Thoracic aorta (tissue), 2 donors: Measurements from ENCODE around the gene GNGT2. TPM values are rescaled to one million over a fixed set of nuclear protein-coding genes. Genes with fewer than 3 reads are reported as not detected.

Experiments
- ATAC-seq: fragments of 150-250 bp; one replicate; pipeline ENCODE4 v1.8.0; 2017; ENCODE audit warnings: low read depth; ENCODE audit not compliant: insufficient number of reproducible peaks, low FRiP score
- DNase-seq: peaks from one replicate; pipeline ENCODE4 v3.0.0-alpha.2; 2020; ENCODE audit warnings: low spot score
- H3K27ac ChIP-seq, 2 donors: fragments of 200-600 bp; sonication (generic); 1 replicate in 1 of 2; 2 replicates in 1 of 2; pipeline ENCODE4 v1.5.1; 2016; ENCODE audit warnings: mild to moderate bottlenecking in 2 of 2, moderate library complexity in 2 of 2
- H3K27me3 ChIP-seq: fragments of 200-600 bp; sonication (generic); replicated peaks from 2 replicates; pipeline ENCODE4 v1.6.0; 2016; ENCODE audit warnings: mild to moderate bottlenecking; ENCODE audit not compliant: insufficient read depth
- H3K36me3 ChIP-seq: fragments of 200-600 bp; sonication (generic); one replicate; pipeline ENCODE4 v1.5.1; 2016
- H3K4me1 ChIP-seq, 2 donors: fragments of 200-600 bp; sonication (generic); 1 replicate in 1 of 2; 2 replicates in 1 of 2; pipeline versions ENCODE4 v1.5.1 to v1.6.0; 2016; ENCODE audit warnings: low read depth in 2 of 2, mild to moderate bottlenecking in 1 of 2; ENCODE audit not compliant: control insufficient read depth in 1 of 2
- H3K4me3 ChIP-seq: fragments of 200-600 bp; sonication (generic); 2 replicates; pipeline ENCODE4 v1.5.1; 2016; ENCODE audit warnings: mild to moderate bottlenecking
- H3K9me3 ChIP-seq: fragments of 200-600 bp; sonication (generic); 2 replicates; pipeline ENCODE4 v1.5.1; 2016
- total RNA-seq, 2 donors: library from RNA; depleted of rRNA; stranded (reverse); fragments of >200 nt; gene quantifications; one replicate each; pipeline versions ENCODE4 v1.1.0 to v1.2.3, GENCODE V29; 2016
- TF ChIP-seq, protein P1 (sequence below): fragments of 200-600 bp; sonication (generic); IDR thresholded peaks from one replicate; pipeline ENCODE4 v1.5.1; 2019; ENCODE audit warnings: antibody characterized with exemption

The GNGT2 gene
- total RNA-seq, 2 donors from 2014 or later, result 3.1 TPM; not detected in 1

DNA sequence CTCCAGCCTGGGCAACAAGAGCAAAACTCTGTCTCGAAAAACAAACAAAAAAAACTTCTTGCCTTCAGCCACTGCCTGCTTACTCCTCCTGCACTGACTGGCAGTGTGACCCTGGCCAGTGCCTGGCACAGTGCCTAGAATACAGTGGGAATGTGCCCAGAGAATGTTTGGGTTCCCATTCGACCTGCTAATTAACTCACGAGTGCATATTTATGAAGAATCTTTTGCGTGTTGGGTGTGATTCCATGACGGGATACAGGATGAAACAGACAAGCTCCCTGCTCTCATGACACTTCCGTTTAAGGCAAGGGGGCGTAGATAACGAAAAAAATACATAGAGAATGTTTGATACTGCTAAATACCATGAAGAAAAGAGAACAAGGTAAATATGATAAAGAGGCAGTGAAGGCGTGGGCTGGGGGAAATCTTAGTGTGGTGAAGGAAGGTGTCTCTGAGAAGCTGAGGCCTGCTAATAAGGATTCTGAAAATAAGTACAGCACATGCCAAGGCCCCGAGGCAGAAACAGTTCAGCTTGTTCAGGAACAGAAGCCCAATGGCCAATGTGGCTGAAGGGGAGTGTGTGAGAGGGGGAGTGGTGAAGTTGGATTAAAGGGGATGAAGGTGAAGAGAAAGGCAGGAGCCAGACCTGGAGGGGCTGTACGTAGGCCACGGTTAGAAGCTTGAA, 4.4 kb upstream of the GNGT2 start:
- H3K9me3 ChIP-seq, result no peaks in the 10 kb centered on the region
- H3K36me3 ChIP-seq, result no peaks in the 10 kb centered on the region
- no peak overlapping the region for H3K27ac ChIP-seq
- ATAC-seq, result no peak
- peaks cover 0 to 2% of the 10 kb centered on the region in 2 donors for H3K4me1 ChIP-seq
- H3K4me3 ChIP-seq, result no peak overlapping the region
- DNase-seq, result no peak
- H3K27me3 ChIP-seq, result peaks cover 1% of the 10 kb centered on the region
- TF ChIP-seq, protein P1, sequence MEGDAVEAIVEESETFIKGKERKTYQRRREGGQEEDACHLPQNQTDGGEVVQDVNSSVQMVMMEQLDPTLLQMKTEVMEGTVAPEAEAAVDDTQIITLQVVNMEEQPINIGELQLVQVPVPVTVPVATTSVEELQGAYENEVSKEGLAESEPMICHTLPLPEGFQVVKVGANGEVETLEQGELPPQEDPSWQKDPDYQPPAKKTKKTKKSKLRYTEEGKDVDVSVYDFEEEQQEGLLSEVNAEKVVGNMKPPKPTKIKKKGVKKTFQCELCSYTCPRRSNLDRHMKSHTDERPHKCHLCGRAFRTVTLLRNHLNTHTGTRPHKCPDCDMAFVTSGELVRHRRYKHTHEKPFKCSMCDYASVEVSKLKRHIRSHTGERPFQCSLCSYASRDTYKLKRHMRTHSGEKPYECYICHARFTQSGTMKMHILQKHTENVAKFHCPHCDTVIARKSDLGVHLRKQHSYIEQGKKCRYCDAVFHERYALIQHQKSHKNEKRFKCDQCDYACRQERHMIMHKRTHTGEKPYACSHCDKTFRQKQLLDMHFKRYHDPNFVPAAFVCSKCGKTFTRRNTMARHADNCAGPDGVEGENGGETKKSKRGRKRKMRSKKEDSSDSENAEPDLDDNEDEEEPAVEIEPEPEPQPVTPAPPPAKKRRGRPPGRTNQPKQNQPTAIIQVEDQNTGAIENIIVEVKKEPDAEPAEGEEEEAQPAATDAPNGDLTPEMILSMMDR, result no peak

DNA sequence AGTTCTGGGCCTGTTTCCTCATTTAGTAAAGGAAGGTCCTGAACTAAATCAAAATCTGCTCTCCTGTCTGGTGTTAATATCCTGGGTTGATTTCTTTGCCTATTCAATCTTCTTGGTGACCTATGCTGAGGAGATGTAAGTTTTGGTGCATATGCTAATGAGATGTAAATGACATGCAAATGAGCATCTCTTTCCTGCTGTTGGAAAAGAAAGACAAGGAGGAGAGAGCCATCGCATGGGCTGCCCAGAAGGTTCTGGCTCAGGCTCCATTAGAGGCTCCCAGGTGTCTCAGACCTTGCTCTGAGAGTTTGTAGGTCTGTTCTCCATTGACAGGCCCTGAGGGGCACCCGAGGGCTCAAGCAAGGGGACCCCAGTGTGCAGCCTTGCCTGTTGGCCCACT, 3.5 kb upstream of the GNGT2 start:
- Histone ChIP-seq H3K9me3 (no peaks in the 10 kb centered on the region), H3K4me1 (peaks cover 0 to 2% of the 10 kb centered on the region in 2 donors), H3K27ac (no peak overlapping the region), H3K4me3 (no peak overlapping the region), H3K36me3 (no peaks in the 10 kb centered on the region), H3K27me3 (peaks cover 4% of the 10 kb centered on the region)
- TF ChIP-seq, protein P1, result no peak
- no peak for ATAC-seq
- DNase-seq, result no peak

DNA sequence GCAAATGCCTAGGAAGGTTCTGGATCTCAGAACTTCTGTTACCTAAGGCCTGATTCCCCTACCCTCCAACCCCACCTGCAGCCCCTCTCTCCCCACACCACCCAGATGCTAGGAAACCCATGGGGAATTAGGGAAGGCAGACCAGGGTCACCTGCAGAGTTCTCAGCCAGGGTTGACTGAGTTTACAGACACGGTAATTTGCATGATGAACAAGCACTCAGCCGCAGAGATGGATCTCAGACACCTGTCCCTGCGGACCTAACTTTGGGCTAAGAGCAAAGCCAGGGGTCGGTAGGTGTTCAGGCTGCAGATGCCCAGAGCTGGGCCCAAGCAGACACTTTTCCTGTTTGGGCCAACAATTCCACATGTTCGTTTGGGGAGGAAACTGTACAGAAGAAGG, 3.0 kb upstream of the GNGT2 start:
- no peak overlapping the region for H3K27ac ChIP-seq
- H3K27me3 ChIP-seq, result peaks cover 4% of the 10 kb centered on the region
- ATAC-seq, result no peak
- H3K4me1 ChIP-seq, result peaks cover 0 to 2% of the 10 kb centered on the region in 2 donors
- H3K4me3 ChIP-seq, result no peak overlapping the region
- no peak for DNase-seq
- H3K36me3 ChIP-seq, result no peaks in the 10 kb centered on the region
- TF ChIP-seq, protein P1, result no peak
- H3K9me3 ChIP-seq, result no peaks in the 10 kb centered on the region

DNA sequence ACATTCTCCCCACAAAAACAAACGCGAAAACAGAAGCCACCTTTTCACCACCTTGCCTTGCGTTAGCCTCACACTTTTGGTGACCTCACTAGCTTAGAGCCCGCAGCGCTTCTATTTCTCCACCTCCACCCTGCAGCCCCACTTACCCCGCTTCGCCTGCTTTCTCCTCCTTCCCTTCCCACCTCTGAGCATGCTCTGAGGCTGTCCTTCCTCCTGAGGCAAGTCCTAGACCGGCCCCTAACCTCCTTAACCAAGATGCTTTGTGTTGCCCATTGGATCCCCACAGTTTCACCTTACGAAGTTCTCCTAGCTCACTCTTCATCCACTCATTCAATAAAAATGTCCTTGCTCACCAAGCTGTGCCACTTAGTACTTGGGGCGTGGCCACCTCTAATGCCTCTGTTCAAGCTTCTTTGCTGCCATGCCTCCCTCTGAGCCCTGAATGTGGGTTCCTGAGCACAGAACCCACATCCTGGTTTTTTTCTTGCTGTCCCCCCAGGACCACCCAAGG, 1.3 kb downstream of the GNGT2 start:
- Histone ChIP-seq H3K27me3 (peaks cover 4% of the 10 kb centered on the region), H3K4me1 (no peaks in the 10 kb centered on the region), H3K4me3 (no peak overlapping the region), H3K9me3 (no peaks in the 10 kb centered on the region), H3K36me3 (no peaks in the 10 kb centered on the region), H3K27ac (no peak overlapping the region)
- DNase-seq (no peak), ATAC-seq (no peak)
- TF ChIP-seq, protein P1, result no peak

DNA sequence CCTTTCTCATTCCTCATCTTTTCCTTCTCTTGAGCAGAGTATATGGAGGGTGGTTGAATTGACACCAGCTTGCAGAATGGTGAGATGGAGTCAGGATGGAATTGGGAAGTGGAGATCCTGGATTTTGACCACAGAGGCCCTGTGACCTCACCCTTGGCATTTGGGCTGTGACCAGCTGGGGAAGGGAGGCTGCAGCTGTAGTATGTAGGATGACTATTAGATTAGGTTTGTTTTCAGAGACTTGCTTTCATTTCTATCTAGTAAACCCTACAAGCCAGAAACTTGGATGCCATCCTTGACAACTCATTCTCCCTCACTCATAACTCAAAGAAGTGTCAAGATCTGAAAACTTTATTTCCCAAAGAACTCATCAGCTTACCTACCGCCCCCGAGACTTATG, 5.9 kb downstream of the GNGT2 start:
- no peak for ATAC-seq

More for the DNA sequence above, 5.9 kb downstream of the GNGT2 start:
- Histone ChIP-seq H3K9me3 (no peaks in the 10 kb centered on the region), H3K36me3 (no peaks in the 10 kb centered on the region), H3K4me1 (no peaks in the 10 kb centered on the region), H3K27ac (no peak overlapping the region), H3K27me3 (no peaks in the 10 kb centered on the region), H3K4me3 (no peak overlapping the region)
- TF ChIP-seq, protein P1, result no peak
- DNase-seq, result no peak
